GM12872 (cell line): Measurements from ENCODE around the gene EMC10.

Experiments
- TF ChIP-seq, protein P1 (sequence below): IDR thresholded peaks from 3 replicates; pipeline ENCODE4 v1.5.1; 2011; ENCODE audit warnings: low read depth, mild to moderate bottlenecking, low read length, moderate library complexity; ENCODE audit not compliant: insufficient read depth

Gene EMC10

DNA sequence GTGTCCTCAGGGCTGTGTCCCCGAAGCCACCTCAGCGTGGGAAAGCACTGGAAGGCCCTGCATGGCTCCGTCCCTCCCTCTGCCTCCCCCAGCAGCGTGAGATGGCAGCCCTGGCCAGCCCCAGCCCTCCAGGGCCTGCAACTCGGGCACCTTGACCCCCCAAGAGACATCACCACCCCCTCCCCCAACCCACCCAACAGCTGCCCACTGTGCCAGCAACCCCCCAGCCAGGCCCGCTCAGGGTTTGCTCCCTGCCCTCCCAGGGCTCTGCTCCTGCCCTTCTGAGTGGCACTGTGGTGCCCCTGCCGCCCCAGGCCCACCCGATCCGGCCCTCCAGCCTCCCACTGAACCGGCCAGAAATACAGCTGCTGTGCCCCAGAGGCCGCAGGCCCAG lies 38.9 kb downstream of the EMC10 start:
- TF ChIP-seq, protein P1, sequence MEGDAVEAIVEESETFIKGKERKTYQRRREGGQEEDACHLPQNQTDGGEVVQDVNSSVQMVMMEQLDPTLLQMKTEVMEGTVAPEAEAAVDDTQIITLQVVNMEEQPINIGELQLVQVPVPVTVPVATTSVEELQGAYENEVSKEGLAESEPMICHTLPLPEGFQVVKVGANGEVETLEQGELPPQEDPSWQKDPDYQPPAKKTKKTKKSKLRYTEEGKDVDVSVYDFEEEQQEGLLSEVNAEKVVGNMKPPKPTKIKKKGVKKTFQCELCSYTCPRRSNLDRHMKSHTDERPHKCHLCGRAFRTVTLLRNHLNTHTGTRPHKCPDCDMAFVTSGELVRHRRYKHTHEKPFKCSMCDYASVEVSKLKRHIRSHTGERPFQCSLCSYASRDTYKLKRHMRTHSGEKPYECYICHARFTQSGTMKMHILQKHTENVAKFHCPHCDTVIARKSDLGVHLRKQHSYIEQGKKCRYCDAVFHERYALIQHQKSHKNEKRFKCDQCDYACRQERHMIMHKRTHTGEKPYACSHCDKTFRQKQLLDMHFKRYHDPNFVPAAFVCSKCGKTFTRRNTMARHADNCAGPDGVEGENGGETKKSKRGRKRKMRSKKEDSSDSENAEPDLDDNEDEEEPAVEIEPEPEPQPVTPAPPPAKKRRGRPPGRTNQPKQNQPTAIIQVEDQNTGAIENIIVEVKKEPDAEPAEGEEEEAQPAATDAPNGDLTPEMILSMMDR: no peak

DNA sequence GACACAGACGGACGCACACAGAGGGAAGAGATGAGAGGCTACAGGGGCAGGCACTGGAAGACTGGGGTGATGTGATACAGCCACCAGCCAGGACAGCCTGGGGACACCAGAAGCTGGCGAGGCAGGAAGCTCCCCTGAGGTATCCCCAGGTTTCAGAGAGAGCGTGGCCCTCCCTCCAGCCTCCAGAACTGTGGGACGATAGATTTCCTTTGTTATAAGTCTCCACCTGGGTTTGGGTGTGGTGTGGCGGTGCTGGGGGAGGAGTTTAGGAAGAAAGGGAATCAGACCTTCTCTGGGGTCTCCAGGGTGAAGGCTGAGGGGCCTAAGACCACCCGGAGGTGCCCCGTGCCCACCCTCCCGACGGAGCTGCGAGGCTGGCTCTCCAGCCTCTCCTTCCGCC lies 40.1 kb downstream of the EMC10 start:
- TF ChIP-seq, protein P1: no peak

DNA sequence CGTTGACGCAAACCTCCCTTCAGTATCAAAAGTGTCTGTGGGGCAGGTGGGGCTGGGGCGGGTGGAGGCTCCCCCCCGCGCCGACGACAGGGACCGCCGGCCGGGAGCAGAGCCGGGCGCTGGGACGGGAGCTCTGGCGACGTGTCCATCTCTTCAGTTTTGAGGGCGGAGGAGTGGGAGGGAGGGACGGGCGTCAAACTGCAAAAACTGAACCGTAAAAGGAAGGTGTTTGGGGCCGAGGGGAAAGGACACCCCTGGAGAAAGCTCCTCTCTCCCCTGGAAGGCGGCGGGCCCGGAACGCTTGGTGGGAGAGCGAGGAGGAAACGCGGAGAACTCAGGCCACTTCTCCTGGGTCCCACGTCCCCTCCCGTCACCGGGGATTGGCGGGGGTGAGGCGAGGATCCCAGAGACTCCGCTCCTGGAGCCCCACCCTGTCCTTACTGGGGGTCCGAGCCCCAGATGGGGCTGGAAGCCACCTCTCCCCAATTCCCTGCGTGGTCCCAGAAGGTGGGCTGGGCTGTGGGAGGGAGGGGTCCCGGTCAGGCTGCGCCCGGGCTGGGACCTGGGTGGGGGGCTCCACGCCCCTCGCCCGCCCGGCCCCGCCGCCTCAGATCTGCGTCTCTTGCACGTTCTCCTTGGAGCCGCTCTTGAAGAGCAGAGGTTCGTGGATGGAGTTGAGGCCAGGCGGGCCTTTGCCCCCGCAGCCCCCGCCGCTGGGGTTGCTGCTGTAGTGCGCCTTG lies 40.8 kb downstream of the EMC10 start:
- TF ChIP-seq, protein P1: no peak

GRCh38 chr19:50517704-50518075 lies 41.4 kb downstream of the EMC10 start:
- TF ChIP-seq, protein P1: no peak

- TF ChIP-seq, protein P1: peak; percentile 16; the same call in 1 of the 3 replicates
Measured at GRCh38 chr19:50518091-50519005, 42.0 kb downstream of the EMC10 start.

DNA sequence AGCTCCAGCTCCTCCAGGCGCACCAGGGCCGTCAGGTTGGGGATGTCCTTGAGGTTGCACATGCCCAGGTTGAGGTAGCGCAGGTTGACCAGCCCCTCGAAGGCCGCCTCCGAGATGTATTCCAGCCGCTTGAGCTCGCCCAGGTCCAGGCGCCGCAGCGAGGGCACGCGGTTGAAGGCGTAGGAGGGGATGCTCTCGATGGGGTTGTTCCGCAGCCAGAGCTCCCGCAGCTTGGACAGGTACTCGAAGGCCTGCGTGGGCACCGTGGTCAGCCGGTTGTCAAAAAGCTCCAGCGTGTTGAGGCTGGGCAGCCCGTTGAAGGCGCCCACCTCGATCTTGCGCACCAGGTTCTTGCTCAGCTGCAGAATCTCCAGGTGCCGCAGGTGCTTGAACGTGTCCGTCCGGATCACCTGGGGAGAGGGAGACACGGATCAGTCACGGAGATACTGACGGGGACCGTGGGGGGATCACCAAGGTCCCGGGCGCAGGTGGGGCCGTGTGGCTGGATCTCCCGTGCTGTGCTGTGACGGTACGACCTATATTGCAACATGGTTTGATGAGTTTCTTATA lies 42.8 kb downstream of the EMC10 start:
- TF ChIP-seq, protein P1: no peak

DNA sequence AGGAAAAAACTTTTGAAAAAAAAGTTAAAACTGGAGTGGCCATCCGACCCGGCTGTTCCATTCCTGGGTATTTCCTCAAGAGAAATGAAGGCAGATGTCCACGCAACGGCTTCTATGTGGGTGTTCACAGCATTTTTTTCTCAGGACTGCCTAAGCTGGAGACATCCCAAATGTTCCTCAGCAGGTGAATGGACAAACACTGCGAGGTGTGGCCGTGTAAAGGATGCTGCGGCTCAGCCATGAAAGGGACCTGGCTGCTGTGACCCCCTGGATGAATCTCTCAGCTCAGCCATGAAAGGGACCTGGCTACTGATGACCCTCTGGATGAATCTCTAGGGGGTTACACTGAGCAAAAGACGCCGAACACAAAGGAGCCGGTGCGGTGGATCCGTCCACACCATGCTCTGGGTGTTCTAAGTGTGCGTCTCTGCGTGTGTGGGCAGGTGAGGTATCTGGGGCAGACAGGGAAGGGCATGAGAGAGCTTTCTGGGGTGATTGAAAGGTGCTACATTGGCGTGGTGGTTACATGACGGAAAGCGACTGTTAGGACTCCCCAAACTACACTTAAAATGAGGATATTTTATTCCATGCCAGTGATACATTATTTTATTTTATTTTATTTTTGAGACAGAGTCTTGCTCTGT lies 44.6 kb downstream of the EMC10 start:
- TF ChIP-seq, protein P1: no peak
